ENCODE data around the gene TCFL5. TPM values are rescaled to one million over a fixed set of nuclear protein-coding genes. Genes with fewer than 3 reads are reported as not detected.

The TCFL5 gene
- total RNA-seq, 6 experiments from 2014 or later = 19.9 to 25.2 (median 21.1) TPM

DNA sequence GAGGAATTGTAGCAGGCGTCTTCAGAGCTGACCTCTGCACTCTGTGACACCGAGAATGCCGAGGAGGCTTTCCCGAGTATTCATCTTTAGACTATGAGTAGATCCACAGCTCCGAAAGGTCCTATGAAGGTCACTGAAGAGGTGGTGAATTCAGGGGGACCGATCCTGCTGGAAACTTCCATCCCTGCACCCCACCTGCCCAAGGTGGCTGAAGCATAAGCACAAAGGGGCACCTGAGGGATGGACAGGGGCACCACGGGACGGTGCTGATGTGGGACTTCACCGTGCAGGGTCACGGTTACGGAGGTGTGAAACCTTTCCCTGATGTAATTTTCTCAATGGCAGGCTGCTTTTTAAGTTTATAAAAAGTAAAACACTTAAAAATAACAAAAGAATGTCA, 40.3 kb upstream of the TCFL5 start:
- no peak for DNase-seq
- no peak overlapping the region for H3K27ac Mint-ChIP-seq

DNA sequence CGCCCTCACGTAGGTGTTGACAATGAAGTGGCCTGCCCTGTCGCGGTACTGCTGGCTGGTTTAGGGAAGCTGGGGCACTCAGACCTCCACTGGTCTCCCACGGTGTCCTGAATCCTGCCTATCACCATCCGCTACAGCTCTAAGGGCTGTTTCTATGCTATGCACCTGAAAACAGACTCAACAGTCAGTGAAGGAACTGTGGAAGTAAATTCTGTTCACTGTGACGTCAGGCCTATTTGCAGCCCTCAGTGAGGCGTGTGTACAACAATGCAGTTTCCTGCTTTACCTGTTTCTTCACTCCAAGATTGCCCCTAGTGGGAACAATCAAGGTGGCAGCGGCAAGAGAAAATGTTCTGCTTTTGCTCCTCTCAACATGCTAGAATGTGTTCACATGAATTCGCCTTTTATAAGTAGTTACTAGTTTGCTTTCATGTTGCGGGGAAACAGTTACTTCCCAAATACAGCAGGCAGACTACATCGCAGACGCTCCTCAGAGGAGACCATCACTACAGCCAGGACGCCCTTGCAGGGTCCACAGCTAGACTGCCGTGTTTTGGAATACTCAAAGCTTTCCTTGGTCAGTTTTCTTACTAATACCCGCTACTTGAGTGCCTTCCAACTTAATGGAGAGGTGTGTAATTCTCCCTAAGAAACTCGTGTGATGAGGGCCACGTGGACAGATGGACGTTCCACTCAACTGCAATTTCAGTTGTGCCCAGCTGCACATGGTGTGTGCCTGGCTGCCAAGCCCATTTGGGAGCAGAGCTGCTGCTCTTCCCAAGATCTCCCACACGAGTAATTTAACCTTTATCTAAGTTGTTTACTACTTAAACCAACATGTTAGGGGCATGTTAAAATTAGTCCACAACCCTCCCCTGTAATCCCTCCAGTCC, 39.3 kb upstream of the TCFL5 start:
- H3K36me3 Mint-ChIP-seq (ENCODE audit: low read depth) = peaks cover 25% of the 10 kb centered on the region
- H3K4me1 Mint-ChIP-seq (ENCODE audit: low read depth) = peaks cover 49% of the 10 kb centered on the region
- no peak overlapping the region for H3K4me3 Mint-ChIP-seq
- H3K27me3 Mint-ChIP-seq (ENCODE audit: insufficient read depth) = peaks cover 8% of the 10 kb centered on the region
- TF ChIP-seq, protein P1, sequence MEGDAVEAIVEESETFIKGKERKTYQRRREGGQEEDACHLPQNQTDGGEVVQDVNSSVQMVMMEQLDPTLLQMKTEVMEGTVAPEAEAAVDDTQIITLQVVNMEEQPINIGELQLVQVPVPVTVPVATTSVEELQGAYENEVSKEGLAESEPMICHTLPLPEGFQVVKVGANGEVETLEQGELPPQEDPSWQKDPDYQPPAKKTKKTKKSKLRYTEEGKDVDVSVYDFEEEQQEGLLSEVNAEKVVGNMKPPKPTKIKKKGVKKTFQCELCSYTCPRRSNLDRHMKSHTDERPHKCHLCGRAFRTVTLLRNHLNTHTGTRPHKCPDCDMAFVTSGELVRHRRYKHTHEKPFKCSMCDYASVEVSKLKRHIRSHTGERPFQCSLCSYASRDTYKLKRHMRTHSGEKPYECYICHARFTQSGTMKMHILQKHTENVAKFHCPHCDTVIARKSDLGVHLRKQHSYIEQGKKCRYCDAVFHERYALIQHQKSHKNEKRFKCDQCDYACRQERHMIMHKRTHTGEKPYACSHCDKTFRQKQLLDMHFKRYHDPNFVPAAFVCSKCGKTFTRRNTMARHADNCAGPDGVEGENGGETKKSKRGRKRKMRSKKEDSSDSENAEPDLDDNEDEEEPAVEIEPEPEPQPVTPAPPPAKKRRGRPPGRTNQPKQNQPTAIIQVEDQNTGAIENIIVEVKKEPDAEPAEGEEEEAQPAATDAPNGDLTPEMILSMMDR (IDR thresholded peaks at IDR 0.05) = no peak
- no peaks in the 10 kb centered on the region for H3K9me3 Mint-ChIP-seq
- no peak overlapping the region for H3K27ac Mint-ChIP-seq
- no peak for DNase-seq

More for the DNA sequence above, 40.3 kb upstream of the TCFL5 start:
- Mint-ChIP-seq H3K36me3 (ENCODE audit: low read depth) (peaks cover 34% of the 10 kb centered on the region), H3K27me3 (ENCODE audit: insufficient read depth) (peaks cover 7% of the 10 kb centered on the region; the same call in 1 of the 2 replicates), H3K4me1 (ENCODE audit: low read depth) (peaks cover 49% of the 10 kb centered on the region), H3K9me3 (no peaks in the 10 kb centered on the region), H3K4me3 (no peak overlapping the region)
- TF ChIP-seq, protein P1 (IDR thresholded peaks at IDR 0.05) = no peak

DNA sequence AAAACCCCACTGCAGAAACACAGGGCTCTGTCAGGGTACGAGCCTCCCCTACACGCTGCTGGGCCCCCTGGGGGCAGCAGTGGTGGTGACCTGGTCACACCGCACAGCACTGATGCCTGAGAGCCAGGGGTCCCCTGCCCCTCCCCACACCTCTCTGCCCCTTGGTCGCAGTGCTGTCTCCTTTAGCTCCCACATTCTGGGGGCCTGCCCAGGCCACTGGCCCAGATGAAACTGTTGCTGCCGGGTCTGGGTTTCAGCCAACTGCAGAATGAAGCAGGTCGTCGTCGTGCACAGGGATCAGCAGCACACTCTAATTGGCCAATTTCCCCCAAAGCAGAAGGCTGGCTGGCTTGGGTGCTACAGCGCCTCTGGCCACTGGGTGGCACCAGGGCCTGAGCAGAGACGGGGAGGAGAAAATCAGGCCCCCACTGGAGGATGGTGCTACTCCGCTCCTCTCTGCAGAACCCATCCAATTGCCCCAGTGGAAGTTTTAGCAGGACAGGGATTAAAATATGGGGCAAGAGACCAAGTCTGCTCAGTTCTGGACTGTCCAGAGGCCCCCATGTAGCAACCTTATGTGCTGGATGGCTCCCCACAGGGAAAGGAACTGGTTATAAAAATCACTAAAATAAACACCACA, 38.5 kb upstream of the TCFL5 start:
- Mint-ChIP-seq H3K27me3 (ENCODE audit: insufficient read depth) (peaks cover 8% of the 10 kb centered on the region), H3K4me1 (ENCODE audit: low read depth) (peaks cover 49% of the 10 kb centered on the region), H3K27ac (peak overlapping the region; percentile 60; the same call in 1 of the 2 replicates), H3K36me3 (ENCODE audit: low read depth) (peaks cover 22% of the 10 kb centered on the region), H3K9me3 (no peaks in the 10 kb centered on the region), H3K4me3 (no peak overlapping the region)
- TF ChIP-seq, protein P1 (IDR thresholded peaks at IDR 0.05) = peak; percentile 87
- DNase-seq = peak; percentile 65

DNA sequence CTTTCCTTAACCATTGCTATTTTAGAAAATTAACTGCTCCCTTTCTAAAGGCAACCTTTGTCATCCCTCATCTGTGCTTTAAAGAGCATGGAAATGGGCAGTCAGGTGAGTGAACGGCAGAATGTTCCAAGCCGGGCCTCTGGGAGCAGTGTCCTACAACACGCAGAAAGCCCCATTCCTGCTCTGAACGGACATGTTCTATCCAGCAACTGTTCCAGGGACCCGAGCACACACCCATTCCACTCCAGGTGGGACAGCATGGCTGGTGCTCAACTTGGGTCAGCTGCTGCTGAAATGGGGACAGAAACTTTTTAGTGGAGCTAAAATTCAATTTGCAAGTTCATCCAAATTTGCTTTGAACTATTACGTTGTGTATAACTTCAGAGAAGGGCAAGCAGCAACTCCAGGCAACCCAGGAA, 38.0 kb upstream of the TCFL5 start:
- Mint-ChIP-seq H3K9me3 (no peaks in the 10 kb centered on the region), H3K4me3 (no peak overlapping the region), H3K27me3 (ENCODE audit: insufficient read depth) (peaks cover 8% of the 10 kb centered on the region), H3K27ac (no peak overlapping the region), H3K4me1 (ENCODE audit: low read depth) (peaks cover 49% of the 10 kb centered on the region), H3K36me3 (ENCODE audit: low read depth) (peaks cover 19% of the 10 kb centered on the region)
- no peak for DNase-seq
- TF ChIP-seq, protein P1 (IDR thresholded peaks at IDR 0.05) = no peak

DNA sequence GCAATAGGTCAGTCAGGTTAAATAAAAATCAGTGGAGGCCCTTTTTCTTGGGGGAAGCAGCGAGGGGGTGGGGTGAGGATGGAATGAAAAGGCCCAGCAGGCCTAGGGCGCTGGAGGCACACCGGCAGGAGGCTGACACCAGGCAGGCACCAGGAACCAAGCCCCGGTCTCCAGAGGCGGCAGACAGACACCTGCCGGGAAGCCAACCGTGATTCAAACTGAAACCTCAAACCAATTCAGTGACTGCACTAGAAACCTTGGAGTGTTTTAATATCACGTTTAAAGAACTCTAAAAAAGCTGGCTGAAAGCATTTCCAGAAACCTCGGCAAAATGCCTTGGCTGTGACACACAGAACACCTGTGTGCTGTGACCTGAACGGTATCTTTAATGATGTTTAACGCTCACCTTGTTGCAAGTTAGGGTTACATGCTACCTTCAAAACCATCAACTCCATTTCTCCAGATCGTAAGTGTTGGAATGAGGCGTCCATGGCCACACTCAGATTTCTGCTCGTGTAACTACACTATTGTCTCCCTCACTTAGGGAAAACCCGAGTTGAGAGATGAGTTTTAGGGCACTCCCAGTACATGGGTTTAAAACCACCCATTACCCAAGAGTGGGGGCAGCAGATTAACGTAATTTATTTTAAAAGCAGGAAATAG, 37.5 kb upstream of the TCFL5 start:
- H3K9me3 Mint-ChIP-seq = no peaks in the 10 kb centered on the region
- TF ChIP-seq, protein P1 (IDR thresholded peaks at IDR 0.05) = no peak
- H3K4me1 Mint-ChIP-seq (ENCODE audit: low read depth) = peaks cover 46% of the 10 kb centered on the region
- DNase-seq = no peak
- H3K36me3 Mint-ChIP-seq (ENCODE audit: low read depth) = peaks cover 16% of the 10 kb centered on the region
- H3K4me3 Mint-ChIP-seq = no peak overlapping the region
- peak overlapping the region; percentile 63; the same call in 1 of the 2 replicates for H3K27ac Mint-ChIP-seq
- H3K27me3 Mint-ChIP-seq (ENCODE audit: insufficient read depth) = peaks cover 8% of the 10 kb centered on the region

Measured in HFFc6 (cell line).